ACC112 (cell line): Measurements from ENCODE around the gene AJM1.

Source experiments
- H2AFZ ChIP-seq: fragments of 200-600 bp; sonication (generic); one replicate; pipeline ENCODE4 v1.6.0; 2017; ENCODE audit warnings: antibody characterized with exemption, low read length; ENCODE audit not compliant: unreplicated experiment
- H3K27ac ChIP-seq: fragments of 200-600 bp; sonication (generic); 2 replicates; pipeline ENCODE4 v1.5.1; 2014; ENCODE audit warnings: low read depth, mild to moderate bottlenecking, antibody characterized with exemption, low read length, moderate library complexity
- H3K27me3 ChIP-seq: fragments of 200-600 bp; sonication (generic); 2 replicates; pipeline ENCODE4 v1.6.1; 2014; ENCODE audit warnings: mild to moderate bottlenecking, antibody characterized with exemption, low read length, moderate library complexity, mixed read lengths; ENCODE audit not compliant: insufficient read depth
- H3K36me3 ChIP-seq: fragments of 200-600 bp; sonication (generic); 2 replicates; pipeline ENCODE4 v1.6.1; 2016; ENCODE audit warnings: mild to moderate bottlenecking, antibody characterized with exemption, low read length, moderate library complexity, mixed read lengths; ENCODE audit not compliant: insufficient read depth
- H3K4me1 ChIP-seq: fragments of 200-600 bp; sonication (generic); one replicate; pipeline ENCODE4 v1.6.1; 2016; ENCODE audit warnings: low read length, mixed read lengths; ENCODE audit not compliant: insufficient read depth, unreplicated experiment, control insufficient read depth
- H3K4me3 ChIP-seq: fragments of 200-600 bp; sonication (generic); 2 replicates; pipeline ENCODE4 v1.5.1; 2014; ENCODE audit warnings: mild to moderate bottlenecking, low read depth, low read length
- H3K79me2 ChIP-seq: fragments of 200-600 bp; sonication (generic); one replicate; pipeline ENCODE4 v1.6.0; 2016; ENCODE audit warnings: low read length; ENCODE audit not compliant: control insufficient read depth, unreplicated experiment, insufficient read depth

AJM1 gene

GRCh38 chr9:136808806-136809158 is 33.5 kb upstream of the AJM1 start:
- Histone ChIP-seq H3K79me2 (peaks cover 54% of the 10 kb centered on the region), H3K27ac (no peak overlapping the region; the same call in 1 of the 2 replicates), H3K4me1 (peaks cover 18% of the 10 kb centered on the region), H3K36me3 (peaks cover 8% of the 10 kb centered on the region; the same call in 1 of the 2 replicates), H3K4me3 (peak overlapping the region; percentile 100), H2AFZ (peak overlapping the region; percentile 88), H3K27me3 (no peaks in the 10 kb centered on the region)

- Histone ChIP-seq H3K4me1 (peaks cover 5% of the 10 kb centered on the region), H3K27me3 (no peaks in the 10 kb centered on the region), H3K4me3 (no peak overlapping the region), H3K36me3 (peaks cover 16% of the 10 kb centered on the region; the same call in 1 of the 2 replicates), H2AFZ (no peak overlapping the region), H3K27ac (no peak overlapping the region), H3K79me2 (peaks cover 42% of the 10 kb centered on the region)
Observed at GRCh38 chr9:136814725-136815421, 27.4 kb upstream of the AJM1 start.

- Histone ChIP-seq H3K27ac (no peak overlapping the region), H2AFZ (no peak overlapping the region), H3K79me2 (peaks cover 37% of the 10 kb centered on the region), H3K27me3 (no peaks in the 10 kb centered on the region), H3K36me3 (peaks cover 13% of the 10 kb centered on the region; the same call in 1 of the 2 replicates), H3K4me1 (no peaks in the 10 kb centered on the region), H3K4me3 (no peak overlapping the region)
Observed at GRCh38 chr9:136815422-136815782, 26.9 kb upstream of the AJM1 start.

GRCh38 chr9:136820971-136821825 is 21.1 kb upstream of the AJM1 start:
- H3K4me1 ChIP-seq: no peaks in the 10 kb centered on the region
- H3K4me3 ChIP-seq: no peak overlapping the region
- H3K79me2 ChIP-seq: peaks cover 15% of the 10 kb centered on the region
- no peaks in the 10 kb centered on the region for H3K27me3 ChIP-seq
- no peak overlapping the region for H2AFZ ChIP-seq
- peaks cover 3% of the 10 kb centered on the region; the same call in 1 of the 2 replicates for H3K36me3 ChIP-seq
- no peak overlapping the region for H3K27ac ChIP-seq

- no peak overlapping the region for H3K4me3 ChIP-seq
- H3K79me2 ChIP-seq: peaks cover 15% of the 10 kb centered on the region
- H3K4me1 ChIP-seq: no peaks in the 10 kb centered on the region
- H2AFZ ChIP-seq: no peak overlapping the region
- no peaks in the 10 kb centered on the region for H3K27me3 ChIP-seq
- no peak overlapping the region for H3K27ac ChIP-seq
- peaks cover 2% of the 10 kb centered on the region; the same call in 1 of the 2 replicates for H3K36me3 ChIP-seq
Observed at GRCh38 chr9:136821826-136822544, 20.3 kb upstream of the AJM1 start.

GRCh38 chr9:136823136-136824046 is 18.9 kb upstream of the AJM1 start:
- H3K4me1 ChIP-seq: no peaks in the 10 kb centered on the region
- H3K4me3 ChIP-seq: no peak overlapping the region
- H3K36me3 ChIP-seq: no peaks in the 10 kb centered on the region; the same call in 1 of the 2 replicates
- no peak overlapping the region for H3K27ac ChIP-seq
- no peaks in the 10 kb centered on the region for H3K27me3 ChIP-seq
- no peak overlapping the region for H2AFZ ChIP-seq
- H3K79me2 ChIP-seq: peaks cover 15% of the 10 kb centered on the region

GRCh38 chr9:136824496-136825225 is 17.6 kb upstream of the AJM1 start:
- H2AFZ ChIP-seq: no peak overlapping the region
- no peak overlapping the region for H3K4me3 ChIP-seq
- H3K27ac ChIP-seq: no peak overlapping the region
- H3K79me2 ChIP-seq: peaks cover 15% of the 10 kb centered on the region
- no peaks in the 10 kb centered on the region for H3K27me3 ChIP-seq
- no peaks in the 10 kb centered on the region for H3K4me1 ChIP-seq
- no peaks in the 10 kb centered on the region; the same call in 1 of the 2 replicates for H3K36me3 ChIP-seq

GRCh38 chr9:136825295-136826187 is 16.7 kb upstream of the AJM1 start:
- Histone ChIP-seq H3K79me2 (peaks cover 15% of the 10 kb centered on the region), H3K4me1 (no peaks in the 10 kb centered on the region), H3K27ac (no peak overlapping the region), H3K27me3 (no peaks in the 10 kb centered on the region), H2AFZ (no peak overlapping the region), H3K4me3 (no peak overlapping the region), H3K36me3 (no peaks in the 10 kb centered on the region; the same call in 1 of the 2 replicates)

GRCh38 chr9:136826188-136826541 is 16.1 kb upstream of the AJM1 start:
- Histone ChIP-seq H3K27ac (no peak overlapping the region), H3K4me1 (no peaks in the 10 kb centered on the region), H3K36me3 (no peaks in the 10 kb centered on the region; the same call in 1 of the 2 replicates), H3K79me2 (peaks cover 11% of the 10 kb centered on the region), H3K27me3 (no peaks in the 10 kb centered on the region), H3K4me3 (no peak overlapping the region), H2AFZ (no peak overlapping the region)
